Testis (tissue), 2 donors: ENCODE data around the gene MROH9.

Experiments
- POLR2A ChIP-seq: fragments of 450-650 bp; IDR thresholded peaks from one replicate; pipeline ENCODE4 v1.6.1; 2017; ENCODE audit warnings: antibody characterized with exemption, mild to moderate bottlenecking, moderate library complexity
- TF ChIP-seq, protein P1 (sequence below), 3 experiments: fragments of 450-650 bp in 2 of 3; fragments of 200-600 bp in 1 of 3; sonication (generic) in 1 of 3; IDR thresholded peaks; one replicate each; pipeline ENCODE4 v1.5.1; 2016 to 2019; ENCODE audit warnings: antibody characterized with exemption in 3 of 3, mild to moderate bottlenecking in 2 of 3, moderate library complexity in 1 of 3

GRCh38 chr1:170993717-170994116 is 58.4 kb downstream of the MROH9 start:
- TF ChIP-seq, protein P1, sequence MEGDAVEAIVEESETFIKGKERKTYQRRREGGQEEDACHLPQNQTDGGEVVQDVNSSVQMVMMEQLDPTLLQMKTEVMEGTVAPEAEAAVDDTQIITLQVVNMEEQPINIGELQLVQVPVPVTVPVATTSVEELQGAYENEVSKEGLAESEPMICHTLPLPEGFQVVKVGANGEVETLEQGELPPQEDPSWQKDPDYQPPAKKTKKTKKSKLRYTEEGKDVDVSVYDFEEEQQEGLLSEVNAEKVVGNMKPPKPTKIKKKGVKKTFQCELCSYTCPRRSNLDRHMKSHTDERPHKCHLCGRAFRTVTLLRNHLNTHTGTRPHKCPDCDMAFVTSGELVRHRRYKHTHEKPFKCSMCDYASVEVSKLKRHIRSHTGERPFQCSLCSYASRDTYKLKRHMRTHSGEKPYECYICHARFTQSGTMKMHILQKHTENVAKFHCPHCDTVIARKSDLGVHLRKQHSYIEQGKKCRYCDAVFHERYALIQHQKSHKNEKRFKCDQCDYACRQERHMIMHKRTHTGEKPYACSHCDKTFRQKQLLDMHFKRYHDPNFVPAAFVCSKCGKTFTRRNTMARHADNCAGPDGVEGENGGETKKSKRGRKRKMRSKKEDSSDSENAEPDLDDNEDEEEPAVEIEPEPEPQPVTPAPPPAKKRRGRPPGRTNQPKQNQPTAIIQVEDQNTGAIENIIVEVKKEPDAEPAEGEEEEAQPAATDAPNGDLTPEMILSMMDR (IDR thresholded peaks at IDR 0.05): no peak
- no peak for TF ChIP-seq POLR2A
